Smooth muscle cell (in vitro differentiated cells): ENCODE results near the gene SLC2A9. TPM values are rescaled to one million over a fixed set of nuclear protein-coding genes. Genes with fewer than 3 reads are reported as not detected.

Experiments
- DNase-seq: peaks from one replicate; lab custom pipeline; 2025; ENCODE audit not compliant: unreplicated experiment; lab: John Stamatoyannopoulos, UW
- H2AFZ ChIP-seq: fragments of 200-600 bp; sonication (generic); 2 replicates; pipeline ENCODE4 v1.6.0; 2016; ENCODE audit warnings: antibody characterized with exemption, low read depth, mild to moderate bottlenecking
- H3F3A ChIP-seq: fragments of 200-600 bp; sonication (generic); 2 replicates; pipeline ENCODE4 v1.6.0; 2017; ENCODE audit warnings: antibody characterized with exemption, low read depth
- H3K27ac ChIP-seq: fragments of 200-600 bp; sonication (generic); 2 replicates; pipeline ENCODE4 v1.5.1; 2016; ENCODE audit warnings: low read depth, mild to moderate bottlenecking
- H3K27me3 ChIP-seq: fragments of 200-600 bp; sonication (generic); 2 replicates; pipeline ENCODE4 v1.6.1; 2016; ENCODE audit warnings: low read depth, mild to moderate bottlenecking
- H3K36me3 ChIP-seq: fragments of 200-600 bp; sonication (generic); 2 replicates; pipeline ENCODE4 v1.5.1; 2016; ENCODE audit warnings: low read depth
- H3K4me1 ChIP-seq: fragments of 200-600 bp; sonication (generic); 2 replicates; pipeline ENCODE4 v1.5.1; 2016; ENCODE audit warnings: low read depth
- H3K4me2 ChIP-seq: fragments of 200-600 bp; sonication (generic); 2 replicates; pipeline ENCODE4 v1.6.0; 2016; ENCODE audit warnings: mild to moderate bottlenecking
- H3K4me3 ChIP-seq: fragments of 200-600 bp; sonication (generic); 2 replicates; pipeline ENCODE4 v1.5.1; 2016; ENCODE audit warnings: mild to moderate bottlenecking
- H3K79me2 ChIP-seq: fragments of 200-600 bp; sonication (generic); 2 replicates; pipeline ENCODE4 v1.6.0; 2016; ENCODE audit warnings: low read depth, mild to moderate bottlenecking
- H3K9ac ChIP-seq: fragments of 200-600 bp; sonication (generic); 2 replicates; pipeline ENCODE4 v1.6.0; 2016; ENCODE audit warnings: low read depth
- H3K9me3 ChIP-seq: fragments of 200-600 bp; sonication (generic); replicated peaks from 2 replicates; pipeline ENCODE4 v1.5.1; 2016; ENCODE audit warnings: low read depth
- H4K20me1 ChIP-seq: fragments of 200-600 bp; sonication (generic); 2 replicates; pipeline ENCODE4 v1.6.0; 2016; ENCODE audit warnings: low read depth
- CTCF ChIP-seq: fragments of 200-600 bp; sonication (generic); IDR thresholded peaks from 2 replicates; pipeline ENCODE4 v1.5.1; 2017; ENCODE audit warnings: borderline replicate concordance, mild to moderate bottlenecking, antibody characterized with exemption; ENCODE audit not compliant: insufficient read depth, poor library complexity, severe bottlenecking
- WGBS: methylation state at CpG from one replicate; pipeline ENCODE4 v1.1.7; 2016; ENCODE audit warnings: low lambda C conversion rate; 5-methylcytosine and 5-hydroxymethylcytosine counted together
- polyA plus RNA-seq: library from polyadenylated mRNA; unstranded; fragments of >200 nt; fragmentation: Nextera tagmentation; extraction: Ambion mirVana; gene quantifications from 2 replicates; pipeline ENCODE4 v1.2.1, GENCODE V29; 2016
- total RNA-seq: library from RNA; depleted of rRNA; stranded (reverse); fragments of >200 nt; gene quantifications from 2 replicates; pipeline ENCODE4 v1.2.3, GENCODE V29; 2014

The SLC2A9 gene
- total and polyA plus RNA-seq, 2 experiments from 2014 or later = 1.3 to 2.2 TPM

DNA sequence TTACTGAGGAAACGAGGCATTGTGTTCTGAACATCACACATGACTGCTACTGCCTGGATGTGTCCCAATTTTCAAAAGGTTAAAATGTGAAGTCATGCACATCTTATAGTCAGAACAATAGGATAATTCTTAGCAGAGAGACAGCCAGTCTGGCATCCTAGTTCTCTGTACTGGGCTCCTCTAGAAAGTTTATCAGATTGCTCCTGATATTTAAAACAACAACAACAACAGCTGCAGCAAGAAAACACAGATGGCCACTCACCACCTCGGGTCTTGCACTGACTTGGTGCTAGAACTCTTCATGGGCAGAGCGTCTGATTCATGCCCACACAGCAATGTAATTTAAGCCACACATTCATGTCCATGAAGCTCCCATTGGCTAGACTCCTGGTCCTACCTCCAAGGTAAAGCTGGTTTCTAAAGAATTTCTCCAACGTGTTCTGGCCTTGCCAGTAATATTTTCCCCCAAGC is 33.3 kb upstream of the SLC2A9 start:
- Histone ChIP-seq H3K9ac (no peak overlapping the region), H3K79me2 (no peaks in the 10 kb centered on the region), H3K27ac (no peak overlapping the region), H3K4me3 (no peak overlapping the region), H3F3A (no peaks in the 10 kb centered on the region), H3K9me3 (no peaks in the 10 kb centered on the region), H3K27me3 (no peaks in the 10 kb centered on the region), H4K20me1 (no peaks in the 10 kb centered on the region), H2AFZ (no peak overlapping the region), H3K36me3 (no peaks in the 10 kb centered on the region), H3K4me1 (peaks cover 14% of the 10 kb centered on the region), H3K4me2 (no peak overlapping the region)
- no peak for DNase-seq
- TF ChIP-seq CTCF = no peak
- WGBS = 82% methylated on average over 4 of the region's 4 CpGs

GRCh38 chr4:10053635-10054453 is 32.5 kb upstream of the SLC2A9 start:
- H3K4me1 ChIP-seq = peaks cover 14% of the 10 kb centered on the region
- H3K36me3 ChIP-seq = no peaks in the 10 kb centered on the region
- H3K9me3 ChIP-seq = no peaks in the 10 kb centered on the region
- DNase-seq = no peak
- no peak overlapping the region for H2AFZ ChIP-seq
- no peak for TF ChIP-seq CTCF
- H3K79me2 ChIP-seq = no peaks in the 10 kb centered on the region
- no peaks in the 10 kb centered on the region for H3K27me3 ChIP-seq
- WGBS = 89% methylated on average over 8 of the region's 8 CpGs
- no peak overlapping the region for H3K9ac ChIP-seq
- no peaks in the 10 kb centered on the region for H3F3A ChIP-seq
- H3K27ac ChIP-seq = no peak overlapping the region
- no peaks in the 10 kb centered on the region for H4K20me1 ChIP-seq
- H3K4me2 ChIP-seq = no peak overlapping the region
- H3K4me3 ChIP-seq = no peak overlapping the region

- no peak overlapping the region for H2AFZ ChIP-seq
- no peaks in the 10 kb centered on the region for H3F3A ChIP-seq
- no peaks in the 10 kb centered on the region for H3K9me3 ChIP-seq
- H3K27me3 ChIP-seq = no peaks in the 10 kb centered on the region
- H3K4me3 ChIP-seq = no peak overlapping the region
- no peak overlapping the region for H3K9ac ChIP-seq
- H3K4me2 ChIP-seq = no peak overlapping the region
- TF ChIP-seq CTCF = no peak
- 79% methylated on average over 11 of the region's 11 CpGs for WGBS
- peaks cover 14% of the 10 kb centered on the region for H3K4me1 ChIP-seq
- no peaks in the 10 kb centered on the region for H4K20me1 ChIP-seq
- no peaks in the 10 kb centered on the region for H3K79me2 ChIP-seq
- H3K36me3 ChIP-seq = no peaks in the 10 kb centered on the region
- no peak for DNase-seq
- no peak overlapping the region for H3K27ac ChIP-seq
These were observed 30.3 kb upstream of the SLC2A9 start for GRCh38 chr4:10051517-10052135.

DNA sequence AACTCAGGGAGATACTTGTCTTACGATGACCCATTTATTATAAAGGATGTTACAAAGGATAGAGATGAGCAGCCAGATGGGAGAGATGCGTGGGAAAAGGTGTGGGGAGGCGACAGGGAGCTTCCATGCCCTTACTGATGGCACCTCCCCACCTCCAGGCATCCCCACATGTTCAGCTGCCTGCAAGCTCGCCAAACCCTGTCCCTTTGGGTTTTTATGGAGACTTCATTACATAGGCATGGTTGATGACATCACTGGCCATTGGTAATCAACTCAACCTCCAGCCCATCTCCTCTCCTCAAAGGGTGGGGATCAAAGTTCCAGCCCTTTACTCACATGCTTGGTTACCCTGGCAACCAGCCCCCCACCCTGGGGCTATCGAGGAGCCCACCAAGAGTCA is 29.4 kb upstream of the SLC2A9 start:
- no peak overlapping the region for H3K4me3 ChIP-seq
- no peaks in the 10 kb centered on the region for H4K20me1 ChIP-seq
- DNase-seq = no peak
- no peak for TF ChIP-seq CTCF
- 81% methylated on average over 5 of the region's 5 CpGs for WGBS
- peak overlapping the region; percentile 43 for H3K27ac ChIP-seq
- peaks cover 14% of the 10 kb centered on the region for H3K4me1 ChIP-seq
- no peaks in the 10 kb centered on the region for H3K36me3 ChIP-seq
- H3F3A ChIP-seq = peaks cover 1% of the 10 kb centered on the region
- no peak overlapping the region for H2AFZ ChIP-seq
- no peak overlapping the region for H3K9ac ChIP-seq
- no peaks in the 10 kb centered on the region for H3K9me3 ChIP-seq
- H3K79me2 ChIP-seq = no peaks in the 10 kb centered on the region
- no peak overlapping the region for H3K4me2 ChIP-seq
- no peaks in the 10 kb centered on the region for H3K27me3 ChIP-seq
